Measurements from ENCODE around the gene NXPE3. TPM values are rescaled to one million over a fixed set of nuclear protein-coding genes. Genes with fewer than 3 reads are reported as not detected.

The NXPE3 gene
- total and polyA plus RNA-seq, 2 experiments from 2014 or later, result 5.4 to 12.6 TPM

DNA sequence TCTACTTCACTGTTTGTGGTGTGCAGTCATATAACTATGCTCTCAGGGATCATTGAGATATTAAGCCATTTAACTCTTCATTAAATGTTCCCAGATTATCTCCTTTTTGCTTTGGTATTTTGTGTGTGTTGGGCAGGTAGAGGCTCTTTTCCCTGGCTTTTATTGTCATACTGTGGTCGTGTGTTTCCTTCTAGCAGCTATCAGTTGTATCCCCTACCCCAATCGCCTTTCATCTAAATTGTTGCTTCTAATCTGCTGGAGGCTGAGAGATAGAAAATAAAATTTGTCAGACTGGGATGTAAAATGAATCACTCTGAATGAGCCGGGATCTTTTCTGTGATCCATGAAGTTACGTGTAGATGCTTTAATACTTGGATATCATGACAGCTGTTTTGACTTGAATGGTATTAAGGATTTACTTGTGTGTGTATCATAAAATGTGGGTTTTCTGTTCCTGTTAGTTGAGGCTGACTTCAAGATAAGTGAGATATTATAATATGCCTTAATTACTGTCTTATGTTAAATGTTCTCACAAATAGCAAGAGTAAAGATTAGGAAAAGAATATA lies 79.5 kb downstream of the NXPE3 start:
- no peak for TF ChIP-seq EZH2 (IDR thresholded peaks at IDR 0.05; ENCODE audit: insufficient read depth, poor library complexity, severe bottlenecking)
- TF ChIP-seq EZH2phosphoT487 (IDR thresholded peaks at IDR 0.05; ENCODE audit: insufficient read depth, low read depth), result no peak
- Histone ChIP-seq H3K9me3 (ENCODE audit: low read depth) (no peaks in the 10 kb centered on the region), H3K4me1 (ENCODE audit: insufficient read depth) (peaks cover 12% of the 10 kb centered on the region; the same call in 1 of the 2 replicates), H3K9ac (no peak overlapping the region), H3K27me3 (replicated peaks; ENCODE audit: insufficient read depth) (no peaks in the 10 kb centered on the region), H3K9me2 (ENCODE audit: insufficient read depth) (no peaks in the 10 kb centered on the region), H3K4me3 (no peak overlapping the region), H2AFZ (no peak overlapping the region), H3K36me3 (ENCODE audit: low read depth) (peaks cover 87% of the 10 kb centered on the region), H4K20me1 (ENCODE audit: insufficient read depth) (peaks cover 3% of the 10 kb centered on the region), H3K27ac (no peak overlapping the region), H3K4me2 (ENCODE audit: unreplicated experiment) (no peak overlapping the region), H3K79me2 (ENCODE audit: insufficient read depth) (peaks cover 38% of the 10 kb centered on the region; the same call in 1 of the 2 replicates), H3F3A (ENCODE audit: insufficient read depth) (peaks cover 91% of the 10 kb centered on the region)
- WGBS, 2 experiments (ENCODE audit: low coverage in 1 of 2, low lambda C conversion rate in 2 of 2, missing lambda C conversion rate in 2 of 2), result 95 to 98% methylated on average over 4 of the region's 4 CpGs
- no peak for DNase-seq
- in situ Hi-C loops (cut with MboI), result no loop called here

DNA sequence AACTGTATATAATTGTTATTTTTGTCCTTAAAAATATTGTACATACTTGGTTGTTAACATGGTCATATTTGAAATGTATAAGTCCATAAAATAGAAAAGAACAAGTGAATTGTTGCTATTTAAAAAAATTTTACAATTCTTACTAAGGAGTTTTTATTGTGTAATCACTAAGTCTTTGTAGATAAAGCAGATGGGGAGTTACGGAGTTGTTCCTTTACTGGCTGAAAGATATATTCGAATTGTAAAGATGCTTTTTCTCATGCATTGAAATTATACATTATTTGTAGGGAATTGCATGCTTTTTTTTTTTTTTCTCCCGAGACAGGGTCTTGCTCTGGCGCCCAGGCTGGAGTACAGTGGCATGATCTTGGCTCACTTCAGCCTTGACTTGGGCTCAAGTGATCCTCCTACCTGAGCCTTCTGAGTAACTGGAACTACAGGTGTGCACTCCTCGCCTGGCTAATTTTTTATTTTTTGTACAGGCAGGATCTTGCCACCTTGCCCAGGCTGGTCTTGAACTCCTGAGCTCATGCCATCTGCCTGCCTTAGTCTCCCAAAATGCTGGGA lies 81.0 kb downstream of the NXPE3 start:
- H3K27me3 ChIP-seq (replicated peaks; ENCODE audit: insufficient read depth), result no peaks in the 10 kb centered on the region
- WGBS, 2 experiments (ENCODE audit: low coverage in 1 of 2, low lambda C conversion rate in 2 of 2, missing lambda C conversion rate in 2 of 2), result 91 to 93% methylated on average over 5 of the region's 5 CpGs
- DNase-seq, result no peak
- H3K4me3 ChIP-seq, result no peak overlapping the region
- peaks cover 79% of the 10 kb centered on the region for H3F3A ChIP-seq (ENCODE audit: insufficient read depth)
- in situ Hi-C loops (cut with MboI), result no loop called here
- no peaks in the 10 kb centered on the region for H3K9me2 ChIP-seq (ENCODE audit: insufficient read depth)
- peaks cover 29% of the 10 kb centered on the region; the same call in 1 of the 2 replicates for H3K79me2 ChIP-seq (ENCODE audit: insufficient read depth)
- no peak overlapping the region for H3K9ac ChIP-seq
- H2AFZ ChIP-seq, result no peak overlapping the region
- H3K4me1 ChIP-seq (ENCODE audit: insufficient read depth), result peaks cover 5% of the 10 kb centered on the region; the same call in 1 of the 2 replicates
- H4K20me1 ChIP-seq (ENCODE audit: insufficient read depth), result peaks cover 3% of the 10 kb centered on the region
- H3K36me3 ChIP-seq (ENCODE audit: low read depth), result peaks cover 72% of the 10 kb centered on the region
- H3K4me2 ChIP-seq (ENCODE audit: unreplicated experiment), result no peak overlapping the region
- H3K9me3 ChIP-seq (ENCODE audit: low read depth), result no peaks in the 10 kb centered on the region
- no peak overlapping the region for H3K27ac ChIP-seq
- no peak for TF ChIP-seq EZH2 (IDR thresholded peaks at IDR 0.05; ENCODE audit: insufficient read depth, poor library complexity, severe bottlenecking)

DNA sequence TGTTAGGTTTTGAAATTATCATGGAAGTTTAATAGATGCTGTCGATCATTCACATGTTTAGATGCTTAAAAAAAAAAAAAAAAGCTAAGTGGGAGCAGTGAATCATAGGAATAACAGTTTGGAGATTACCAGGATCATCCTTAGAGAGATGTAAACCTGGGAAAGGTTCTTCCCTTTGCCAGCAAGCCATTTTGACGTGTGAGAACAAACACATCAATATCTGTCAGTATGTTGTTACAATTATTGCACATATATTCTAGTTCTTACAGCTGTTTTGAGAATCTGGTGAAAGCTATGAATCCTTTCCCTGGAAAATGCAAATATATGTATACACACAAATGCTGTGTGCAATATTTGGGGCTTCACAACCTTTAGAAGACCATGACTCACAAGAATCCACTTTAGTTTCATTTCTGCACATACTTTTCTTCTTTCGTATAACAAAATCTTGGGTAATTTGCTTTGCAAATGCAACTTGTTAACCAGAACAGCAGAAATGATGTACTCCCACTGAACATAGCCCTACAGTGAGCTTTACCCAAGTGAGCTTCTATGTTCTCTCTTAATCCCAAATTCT lies 82.3 kb downstream of the NXPE3 start:
- Histone ChIP-seq H3K4me2 (ENCODE audit: unreplicated experiment) (no peak overlapping the region), H4K20me1 (ENCODE audit: insufficient read depth) (peaks cover 3% of the 10 kb centered on the region), H2AFZ (no peak overlapping the region), H3K4me1 (ENCODE audit: insufficient read depth) (peaks cover 5% of the 10 kb centered on the region; the same call in 1 of the 2 replicates), H3K36me3 (ENCODE audit: low read depth) (peaks cover 60% of the 10 kb centered on the region), H3K9me2 (ENCODE audit: insufficient read depth) (no peaks in the 10 kb centered on the region), H3K27ac (no peak overlapping the region), H3F3A (ENCODE audit: insufficient read depth) (peaks cover 74% of the 10 kb centered on the region), H3K79me2 (ENCODE audit: insufficient read depth) (0 out of 2 replicates have a peak, but pooled peaks cover 18% of the 10 kb centered on the region), H3K9ac (no peak overlapping the region), H3K9me3 (ENCODE audit: low read depth) (no peaks in the 10 kb centered on the region), H3K4me3 (no peak overlapping the region), H3K27me3 (replicated peaks; ENCODE audit: insufficient read depth) (no peaks in the 10 kb centered on the region)
- WGBS, 2 experiments (ENCODE audit: low coverage in 1 of 2, low lambda C conversion rate in 2 of 2, missing lambda C conversion rate in 2 of 2), result 94 to 95% methylated on average over 3 of the region's 3 CpGs
- no peak for DNase-seq
- in situ Hi-C loops (cut with MboI), result no loop called here
- TF ChIP-seq EZH2 (IDR thresholded peaks at IDR 0.05; ENCODE audit: insufficient read depth, poor library complexity, severe bottlenecking) (no peak), EZH2phosphoT487 (IDR thresholded peaks at IDR 0.05; ENCODE audit: insufficient read depth, low read depth) (no peak)

DNA sequence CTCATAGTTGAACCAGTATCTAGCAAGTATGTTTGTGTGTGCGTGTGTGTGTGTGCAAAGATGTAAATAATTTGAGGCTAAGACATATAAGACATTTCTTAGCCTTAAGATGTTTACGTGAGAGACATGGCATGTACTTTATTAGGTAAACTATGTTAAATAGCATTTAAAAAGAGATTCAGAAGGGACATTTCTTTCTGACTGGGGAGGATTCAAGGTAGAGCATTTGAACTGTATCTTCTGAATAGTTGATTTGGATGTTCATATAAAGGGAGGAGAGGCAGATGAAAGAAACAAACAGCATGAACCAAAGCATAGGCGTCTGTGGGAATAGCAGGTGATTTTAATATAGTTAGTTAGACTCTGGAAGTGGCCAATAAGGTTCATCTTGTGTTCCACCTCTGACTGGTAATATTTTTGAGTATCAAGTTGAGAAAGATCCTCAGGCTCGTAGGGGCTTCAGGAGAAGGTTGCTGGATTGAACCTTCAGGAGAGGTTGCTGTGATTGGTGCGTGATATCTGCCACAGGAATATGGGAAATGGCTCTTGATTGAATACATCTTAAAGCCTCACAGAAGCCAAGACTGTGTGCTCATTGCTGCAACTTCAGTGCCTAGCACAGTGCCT lies 82.9 kb downstream of the NXPE3 start:
- Histone ChIP-seq H3K4me2 (ENCODE audit: unreplicated experiment) (no peak overlapping the region), H3K27me3 (replicated peaks; ENCODE audit: insufficient read depth) (no peaks in the 10 kb centered on the region), H3K27ac (no peak overlapping the region), H3K4me1 (ENCODE audit: insufficient read depth) (peaks cover 5% of the 10 kb centered on the region; the same call in 1 of the 2 replicates), H2AFZ (no peak overlapping the region), H3K9me3 (ENCODE audit: low read depth) (no peaks in the 10 kb centered on the region), H3K4me3 (no peak overlapping the region), H3K79me2 (ENCODE audit: insufficient read depth) (0 out of 2 replicates have a peak, but pooled peaks cover 12% of the 10 kb centered on the region), H3F3A (ENCODE audit: insufficient read depth) (peaks cover 68% of the 10 kb centered on the region), H3K9ac (no peak overlapping the region), H3K9me2 (ENCODE audit: insufficient read depth) (no peaks in the 10 kb centered on the region), H3K36me3 (ENCODE audit: low read depth) (peaks cover 54% of the 10 kb centered on the region), H4K20me1 (ENCODE audit: insufficient read depth) (peaks cover 3% of the 10 kb centered on the region)
- no peak for TF ChIP-seq EZH2phosphoT487 (IDR thresholded peaks at IDR 0.05; ENCODE audit: insufficient read depth, low read depth)
- no peak for TF ChIP-seq EZH2 (IDR thresholded peaks at IDR 0.05; ENCODE audit: insufficient read depth, poor library complexity, severe bottlenecking)
- 88 to 89% methylated on average over 5 of the region's 5 CpGs for WGBS, 2 experiments (ENCODE audit: low coverage in 1 of 2, low lambda C conversion rate in 2 of 2, missing lambda C conversion rate in 2 of 2)
- in situ Hi-C loops (cut with MboI), result no loop called here
- no peak for DNase-seq

Measured in GM23248 (cell line).